AG08395 (cell line): Measurements from ENCODE around the gene ADAMTSL4.
"Not testable (repeated sequence)": the region's sequence is repeated elsewhere in the genome, so short reads cannot be mapped to it uniquely, and the experiment has no call there.

ENCODE experiments used
- DNase-seq: peaks from one replicate; pipeline ENCODE4 v3.0.0; 2012; ENCODE audit warnings: mixed read lengths, low spot score

Gene ADAMTSL4

DNA sequence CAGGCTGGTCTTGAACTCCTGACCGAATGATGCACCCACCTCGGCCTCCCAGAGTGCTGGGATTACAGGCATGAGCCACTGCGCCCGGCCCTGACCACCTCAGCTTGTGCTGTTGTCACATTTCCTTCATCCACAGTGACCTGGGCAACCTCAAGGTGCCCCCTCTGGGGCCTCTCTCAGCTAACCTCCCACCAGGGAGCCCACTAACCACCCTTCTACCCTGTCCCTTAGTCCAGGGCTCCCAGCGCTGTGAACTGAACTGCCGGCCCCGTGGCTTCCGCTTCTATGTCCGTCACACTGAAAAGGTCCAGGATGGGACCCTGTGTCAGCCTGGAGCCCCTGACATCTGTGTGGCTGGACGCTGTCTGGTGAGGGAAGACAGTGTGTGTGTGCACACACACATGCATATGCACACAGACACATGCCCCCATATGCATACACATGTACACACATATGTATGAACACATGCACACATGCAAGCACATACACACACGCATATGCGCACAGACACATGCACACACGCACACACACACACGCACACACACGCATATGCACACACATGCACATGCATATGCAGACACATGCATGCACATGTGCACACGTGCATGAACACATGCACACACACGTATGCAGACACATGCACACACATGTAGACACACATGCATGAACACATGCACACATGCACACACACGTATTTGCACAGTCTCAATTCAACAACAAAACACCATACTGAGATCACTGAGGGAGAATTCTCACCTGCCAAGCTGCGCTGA lies 6.2 kb downstream of the ADAMTSL4 start:
- no peak for DNase-seq

DNA sequence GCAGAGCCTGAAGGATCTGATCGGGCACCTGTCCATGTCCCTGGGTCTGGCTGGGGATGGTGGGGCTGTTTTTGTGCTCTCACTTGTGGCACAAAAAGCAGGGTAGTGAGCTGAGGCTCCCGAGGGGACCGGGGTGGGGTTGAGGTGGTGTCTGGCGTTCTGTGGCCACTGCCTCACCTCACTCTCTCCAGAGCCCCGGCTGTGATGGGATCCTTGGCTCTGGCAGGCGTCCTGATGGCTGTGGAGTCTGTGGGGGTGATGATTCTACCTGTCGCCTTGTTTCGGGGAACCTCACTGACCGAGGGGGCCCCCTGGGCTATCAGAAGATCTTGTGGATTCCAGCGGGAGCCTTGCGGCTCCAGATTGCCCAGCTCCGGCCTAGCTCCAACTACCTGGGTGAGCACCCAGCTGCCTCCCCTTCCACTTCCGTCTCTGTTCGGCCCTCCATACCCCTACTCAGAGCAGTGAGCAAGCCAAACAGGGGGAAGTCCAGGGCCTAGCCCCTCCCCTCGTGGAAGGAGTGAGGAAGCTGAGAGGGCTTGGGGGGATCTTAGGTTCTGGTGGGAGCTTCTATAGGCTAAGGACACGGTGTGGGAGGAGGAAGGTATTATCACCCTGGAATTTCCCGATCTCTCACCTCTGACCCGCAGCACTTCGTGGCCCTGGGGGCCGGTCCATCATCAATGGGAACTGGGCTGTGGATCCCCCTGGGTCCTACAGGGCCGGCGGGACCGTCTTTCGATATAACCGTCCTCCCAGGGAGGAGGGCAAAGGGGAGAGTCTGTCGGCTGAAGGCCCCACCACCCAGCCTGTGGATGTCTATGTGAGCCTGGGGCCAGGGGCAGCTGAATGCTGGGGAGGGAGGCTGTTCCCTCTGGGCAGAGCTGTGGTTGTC lies 7.0 kb downstream of the ADAMTSL4 start:
- no peak for DNase-seq

DNA sequence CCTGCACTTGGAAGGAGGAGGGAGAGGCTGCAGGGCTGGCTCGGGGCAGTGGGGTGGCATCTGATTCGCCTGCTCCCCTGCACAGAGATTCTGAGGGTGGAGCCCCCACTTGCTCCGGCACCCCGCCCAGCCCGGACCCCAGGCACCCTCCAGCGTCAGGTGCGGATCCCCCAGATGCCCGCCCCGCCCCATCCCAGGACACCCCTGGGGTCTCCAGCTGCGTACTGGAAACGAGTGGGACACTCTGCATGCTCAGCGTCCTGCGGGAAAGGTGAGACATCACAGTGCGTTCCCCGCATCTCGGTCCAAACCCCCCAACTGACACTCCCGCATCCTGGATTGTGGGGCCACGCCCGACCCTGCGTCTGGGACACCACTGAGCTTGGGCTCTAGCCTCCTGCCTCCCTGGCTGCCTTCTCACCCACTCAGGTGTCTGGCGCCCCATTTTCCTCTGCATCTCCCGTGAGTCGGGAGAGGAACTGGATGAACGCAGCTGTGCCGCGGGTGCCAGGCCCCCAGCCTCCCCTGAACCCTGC lies 7.9 kb downstream of the ADAMTSL4 start:
- no peak for DNase-seq

DNA sequence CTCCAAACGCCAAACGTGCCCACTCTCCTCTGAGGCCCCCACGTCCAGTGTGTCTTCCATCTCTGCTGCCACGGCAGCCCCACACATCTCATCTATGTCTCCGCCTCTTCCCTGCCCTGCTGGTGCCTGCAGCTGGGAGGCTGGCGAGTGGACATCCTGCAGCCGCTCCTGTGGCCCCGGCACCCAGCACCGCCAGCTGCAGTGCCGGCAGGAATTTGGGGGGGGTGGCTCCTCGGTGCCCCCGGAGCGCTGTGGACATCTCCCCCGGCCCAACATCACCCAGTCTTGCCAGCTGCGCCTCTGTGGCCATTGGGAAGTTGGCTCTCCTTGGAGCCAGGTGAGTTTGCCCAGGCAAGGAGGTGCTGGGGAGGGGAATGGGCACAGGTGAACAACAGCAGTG lies 8.6 kb downstream of the ADAMTSL4 start:
- no peak for DNase-seq

DNA sequence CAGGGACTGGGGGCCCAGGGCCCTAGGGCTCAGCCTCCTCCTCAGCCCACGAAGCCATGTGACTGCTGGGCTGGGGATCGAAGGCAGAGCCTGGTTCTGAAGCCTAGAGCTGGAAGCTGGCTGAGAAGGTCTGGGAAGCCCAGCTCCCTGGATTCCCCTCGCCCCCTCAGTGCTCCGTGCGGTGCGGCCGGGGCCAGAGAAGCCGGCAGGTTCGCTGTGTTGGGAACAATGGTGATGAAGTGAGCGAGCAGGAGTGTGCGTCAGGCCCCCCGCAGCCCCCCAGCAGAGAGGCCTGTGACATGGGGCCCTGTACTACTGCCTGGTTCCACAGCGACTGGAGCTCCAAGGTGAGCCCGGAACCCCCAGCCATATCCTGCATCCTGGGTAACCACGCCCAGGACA lies 9.1 kb downstream of the ADAMTSL4 start:
- DNase-seq = no peak

DNA sequence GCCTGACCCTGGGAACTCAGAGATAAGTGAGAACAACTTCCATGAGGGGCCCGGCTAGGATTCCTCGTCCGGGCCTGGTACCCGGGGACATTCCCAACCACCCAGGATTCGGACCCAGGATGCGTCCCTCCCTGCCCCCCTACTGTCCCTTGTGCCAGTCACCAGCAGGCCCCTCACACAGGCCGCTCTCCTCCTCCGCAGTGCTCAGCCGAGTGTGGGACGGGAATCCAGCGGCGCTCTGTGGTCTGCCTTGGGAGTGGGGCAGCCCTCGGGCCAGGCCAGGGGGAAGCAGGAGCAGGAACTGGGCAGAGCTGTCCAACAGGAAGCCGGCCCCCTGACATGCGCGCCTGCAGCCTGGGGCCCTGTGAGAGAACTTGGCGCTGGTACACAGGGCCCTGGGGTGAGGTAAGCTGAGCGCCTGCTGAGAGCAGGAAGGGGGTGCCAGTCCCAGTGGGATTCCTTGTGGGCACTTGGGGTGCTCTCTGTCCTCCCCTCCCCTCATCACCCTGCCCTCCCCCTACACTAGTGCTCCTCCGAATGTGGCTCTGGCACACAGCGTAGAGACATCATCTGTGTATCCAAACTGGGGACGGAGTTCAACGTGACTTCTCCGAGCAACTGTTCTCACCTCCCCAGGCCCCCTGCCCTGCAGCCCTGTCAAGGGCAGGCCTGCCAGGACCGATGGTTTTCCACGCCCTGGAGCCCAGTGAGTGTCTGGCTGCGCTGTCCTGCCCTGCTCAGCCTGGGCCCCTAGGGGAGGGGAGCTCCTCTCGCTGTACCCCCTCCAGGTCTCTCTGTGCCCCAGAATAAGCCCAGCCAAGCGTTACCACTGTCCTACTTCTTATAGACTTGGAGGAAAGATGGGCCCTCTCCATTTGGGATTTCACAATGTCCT lies 9.8 kb downstream of the ADAMTSL4 start:
- no peak for DNase-seq

DNA sequence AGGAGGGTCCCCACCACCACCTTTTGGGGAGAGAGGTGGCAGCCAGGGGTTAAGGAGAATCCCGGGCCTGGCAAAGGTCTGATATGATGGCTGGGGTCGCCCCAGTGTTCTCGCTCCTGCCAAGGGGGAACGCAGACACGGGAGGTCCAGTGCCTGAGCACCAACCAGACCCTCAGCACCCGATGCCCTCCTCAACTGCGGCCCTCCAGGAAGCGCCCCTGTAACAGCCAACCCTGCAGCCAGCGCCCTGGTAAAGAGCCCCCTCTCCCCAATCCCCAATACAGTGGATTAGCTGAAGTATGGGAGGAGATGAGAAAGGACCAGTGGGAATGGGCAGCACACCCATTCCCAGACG lies 10.4 kb downstream of the ADAMTSL4 start:
- DNase-seq = no peak

DNA sequence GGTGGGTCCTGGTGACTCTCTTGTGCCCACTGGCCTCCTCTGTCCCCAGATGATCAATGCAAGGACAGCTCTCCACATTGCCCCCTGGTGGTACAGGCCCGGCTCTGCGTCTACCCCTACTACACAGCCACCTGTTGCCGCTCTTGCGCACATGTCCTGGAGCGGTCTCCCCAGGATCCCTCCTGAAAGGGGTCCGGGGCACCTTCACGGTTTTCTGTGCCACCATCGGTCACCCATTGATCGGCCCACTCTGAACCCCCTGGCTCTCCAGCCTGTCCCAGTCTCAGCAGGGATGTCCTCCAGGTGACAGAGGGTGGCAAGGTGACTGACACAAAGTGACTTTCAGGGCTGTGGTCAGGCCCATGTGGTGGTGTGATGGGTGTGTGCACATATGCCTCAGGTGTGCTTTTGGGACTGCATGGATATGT lies 10.8 kb downstream of the ADAMTSL4 start:
- DNase-seq = peak; percentile 56

DNA sequence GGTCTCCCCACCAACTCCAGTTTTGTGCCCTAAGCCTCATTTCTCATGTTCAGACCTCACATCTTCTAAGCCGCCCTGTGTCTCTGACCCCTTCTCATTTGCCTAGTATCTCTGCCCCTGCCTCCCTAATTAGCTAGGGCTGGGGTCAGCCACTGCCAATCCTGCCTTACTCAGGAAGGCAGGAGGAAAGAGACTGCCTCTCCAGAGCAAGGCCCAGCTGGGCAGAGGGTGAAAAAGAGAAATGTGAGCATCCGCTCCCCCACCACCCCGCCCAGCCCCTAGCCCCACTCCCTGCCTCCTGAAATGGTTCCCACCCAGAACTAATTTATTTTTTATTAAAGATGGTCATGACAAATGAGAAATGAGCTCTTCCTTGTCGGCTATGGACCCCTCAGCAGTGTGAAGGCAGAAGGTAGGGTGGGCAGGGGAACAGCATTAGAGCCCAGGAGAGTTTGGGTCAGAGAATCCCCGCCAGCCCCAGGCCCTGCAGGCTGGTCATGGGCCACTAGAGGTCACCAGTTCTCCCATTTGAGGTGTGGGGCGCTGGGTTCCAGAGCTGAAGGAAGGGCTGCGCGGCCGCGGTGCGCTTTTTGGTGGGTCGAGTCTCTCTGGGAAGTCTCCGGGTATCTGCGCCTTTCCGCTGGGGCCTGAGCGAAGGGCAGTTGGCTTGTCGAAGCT lies 11.5 kb downstream of the ADAMTSL4 start:
- DNase-seq = peak; percentile 83

DNA sequence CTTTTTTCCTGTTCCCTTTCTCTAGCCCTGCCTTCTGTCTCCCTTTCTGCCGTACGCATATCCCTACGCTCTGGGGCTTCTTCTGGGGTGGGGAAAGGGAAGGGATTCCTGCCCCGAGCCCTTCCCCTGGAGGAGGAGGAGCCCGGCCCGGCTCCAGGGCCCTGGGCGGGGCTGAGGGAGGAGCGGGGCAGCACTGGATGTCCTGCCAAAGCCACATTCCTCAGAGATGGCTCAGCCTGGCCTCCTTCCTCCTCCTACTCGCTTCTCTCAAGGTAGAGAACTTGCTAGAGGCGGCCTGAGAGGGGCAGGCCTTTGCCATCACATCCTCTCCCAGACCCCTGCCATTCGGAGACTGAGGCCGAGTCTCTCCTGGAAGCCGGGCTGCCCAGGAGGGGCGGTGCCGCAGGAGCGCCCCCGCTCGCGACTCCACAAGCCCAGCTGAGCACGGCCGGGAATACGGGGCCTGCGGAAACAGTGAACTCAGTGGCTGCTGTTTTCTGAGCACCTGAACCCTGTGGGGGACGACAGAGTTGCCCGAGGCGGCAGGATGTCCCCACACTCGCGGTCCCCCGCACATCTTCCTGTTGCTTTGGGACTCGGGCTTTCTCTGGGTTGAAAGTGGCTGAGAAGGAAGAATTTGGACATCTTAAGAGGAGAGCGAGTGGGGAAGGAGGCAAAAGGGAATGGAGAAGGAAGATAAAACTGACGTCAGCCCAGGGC lies 12.2 kb downstream of the ADAMTSL4 start:
- peak; percentile 96 for DNase-seq

DNA sequence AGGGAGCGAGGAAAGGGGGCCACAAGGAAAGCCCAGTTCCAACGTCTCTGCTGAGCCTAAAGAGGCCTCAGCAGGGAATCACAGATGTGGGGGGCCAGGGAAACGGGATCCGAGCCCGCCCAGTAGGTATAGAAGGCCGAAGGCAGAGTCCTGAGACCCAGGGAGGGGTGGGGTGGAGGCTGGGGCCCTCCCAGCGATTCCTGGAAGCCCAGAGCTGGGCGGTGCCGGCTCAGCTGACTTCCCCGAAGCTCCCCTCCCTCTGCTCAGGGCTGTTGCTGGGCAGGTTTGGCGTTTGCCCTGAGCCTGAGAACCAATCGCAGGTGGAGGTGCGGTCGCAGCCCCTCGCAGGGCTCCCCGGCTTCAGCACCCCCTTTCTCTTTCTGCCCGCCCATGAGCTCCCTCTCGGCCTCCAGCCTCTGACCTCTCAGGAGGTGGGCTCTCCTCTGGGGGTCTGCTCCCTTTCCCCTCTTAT lies 12.8 kb downstream of the ADAMTSL4 start:
- DNase-seq = peak; percentile 88

DNA sequence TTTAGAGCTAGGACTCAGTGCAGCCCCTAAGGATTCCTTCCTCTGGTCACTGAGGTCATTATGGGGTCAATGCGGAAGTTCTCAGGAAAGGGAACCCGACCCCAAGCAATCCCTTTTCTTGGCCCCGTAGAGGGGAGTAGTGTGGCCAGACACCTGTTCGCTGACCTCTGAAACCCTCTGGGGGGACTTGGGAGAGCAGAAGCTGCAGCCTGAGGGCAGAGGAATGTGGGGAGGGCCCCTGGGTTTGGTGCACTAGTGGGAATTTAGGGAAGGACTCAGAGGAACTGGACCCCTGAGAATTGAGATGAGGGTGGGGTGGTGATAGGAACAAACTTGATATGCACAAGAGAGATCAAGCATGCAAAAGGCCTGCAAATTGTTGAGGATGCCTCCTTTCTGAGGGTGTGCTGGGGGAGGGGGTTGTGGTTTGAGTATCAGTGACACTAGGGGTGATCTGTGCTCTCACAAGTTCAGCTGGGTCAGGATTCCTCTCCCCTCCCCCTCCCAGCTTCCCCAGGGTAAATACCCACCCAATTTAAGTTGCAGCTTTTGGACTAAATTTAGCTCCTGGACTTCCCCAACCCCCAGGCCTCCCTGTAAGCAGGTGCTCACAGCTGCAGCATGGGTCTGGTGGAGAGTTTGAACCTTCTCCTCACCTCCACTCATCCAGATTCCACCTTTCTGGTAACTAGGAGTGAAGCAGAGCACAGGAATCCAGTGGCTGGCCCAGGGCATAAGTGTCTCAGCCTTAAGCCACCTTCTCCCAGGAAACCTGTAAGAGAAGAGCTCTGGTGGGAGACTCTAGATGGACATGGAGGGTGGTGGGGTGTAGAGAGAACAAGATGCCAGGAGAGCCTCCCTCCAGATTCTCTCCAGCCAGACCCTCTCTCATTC lies 13.5 kb downstream of the ADAMTSL4 start:
- no peak for DNase-seq

DNA sequence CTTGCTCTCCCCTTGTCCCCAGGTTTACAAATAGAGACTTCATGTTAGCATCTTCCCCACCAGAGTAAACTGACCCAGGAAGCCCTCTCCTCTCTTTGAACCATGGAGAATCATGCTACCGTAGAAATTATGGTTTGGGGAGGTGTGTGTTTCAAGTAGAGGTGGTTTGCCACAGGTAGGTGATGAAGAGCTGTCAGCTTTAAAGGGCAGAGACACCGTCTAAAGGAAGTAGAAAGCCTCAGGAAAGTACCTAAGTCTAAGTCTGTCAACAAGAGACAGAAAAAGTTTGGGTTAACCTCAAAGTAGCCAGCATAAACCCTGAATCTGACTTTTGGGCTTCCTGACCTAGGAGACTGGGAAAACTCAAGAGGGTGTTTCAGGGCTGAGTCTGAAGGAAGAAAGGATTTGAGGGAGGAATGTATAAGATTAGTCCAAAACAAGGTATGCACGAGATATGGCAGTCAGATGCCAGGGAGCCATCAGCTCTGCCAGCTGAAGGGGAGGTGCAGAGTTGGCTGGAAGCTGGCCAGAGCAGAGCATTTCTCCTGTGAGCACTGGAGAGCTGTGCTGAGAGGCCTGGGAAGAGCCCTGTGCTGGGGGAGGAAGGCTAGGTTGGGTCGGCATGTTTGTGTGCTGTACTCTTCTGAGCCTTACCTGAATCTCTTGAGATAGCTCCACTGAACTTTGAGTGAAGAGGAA lies 14.3 kb downstream of the ADAMTSL4 start:
- DNase-seq = no peak

DNA sequence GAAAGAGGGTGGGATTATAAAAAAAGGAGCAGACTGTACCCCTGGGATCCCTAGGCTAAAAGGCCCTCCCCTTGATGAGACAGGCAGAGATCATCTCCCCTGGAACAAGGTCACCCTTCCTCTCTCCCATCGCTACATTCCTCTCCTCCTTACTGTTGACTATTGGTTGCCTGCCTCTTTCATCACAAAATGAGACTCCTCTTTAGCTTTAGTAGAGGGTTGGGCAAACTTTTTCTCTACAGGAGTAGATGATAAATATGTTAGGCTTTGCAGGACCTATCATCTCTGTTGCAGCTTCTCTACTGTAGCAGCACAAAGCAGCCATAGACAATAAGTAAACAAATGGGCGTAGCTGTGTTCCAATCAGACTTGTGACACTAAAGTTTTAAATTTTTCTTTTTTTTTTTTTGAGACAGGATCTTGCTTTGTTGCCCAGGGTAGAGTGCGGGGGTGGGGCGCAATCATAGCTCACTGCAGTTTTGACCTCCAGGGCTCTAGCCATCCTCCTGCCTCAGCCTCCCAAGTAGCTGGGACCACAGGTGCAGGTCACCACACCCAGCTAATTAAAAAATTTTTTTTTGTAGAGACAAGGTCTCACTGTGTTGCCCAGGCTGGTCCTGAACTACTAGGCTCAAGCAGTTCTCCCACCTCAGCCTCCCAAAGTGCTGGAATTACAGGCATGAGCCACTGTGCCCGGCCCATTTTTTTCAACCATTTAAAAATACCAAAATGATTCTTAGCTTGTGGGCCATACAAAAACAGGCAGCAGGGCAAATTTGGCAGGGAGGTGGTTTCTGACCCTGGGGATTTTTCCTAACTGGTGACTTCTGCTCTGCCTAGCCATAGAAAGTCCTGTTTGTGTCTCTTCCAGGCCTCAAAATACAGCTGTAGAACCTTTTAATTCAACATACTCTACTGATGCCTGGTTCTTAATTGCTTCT lies 15.1 kb downstream of the ADAMTSL4 start:
- DNase-seq = no peak

DNA sequence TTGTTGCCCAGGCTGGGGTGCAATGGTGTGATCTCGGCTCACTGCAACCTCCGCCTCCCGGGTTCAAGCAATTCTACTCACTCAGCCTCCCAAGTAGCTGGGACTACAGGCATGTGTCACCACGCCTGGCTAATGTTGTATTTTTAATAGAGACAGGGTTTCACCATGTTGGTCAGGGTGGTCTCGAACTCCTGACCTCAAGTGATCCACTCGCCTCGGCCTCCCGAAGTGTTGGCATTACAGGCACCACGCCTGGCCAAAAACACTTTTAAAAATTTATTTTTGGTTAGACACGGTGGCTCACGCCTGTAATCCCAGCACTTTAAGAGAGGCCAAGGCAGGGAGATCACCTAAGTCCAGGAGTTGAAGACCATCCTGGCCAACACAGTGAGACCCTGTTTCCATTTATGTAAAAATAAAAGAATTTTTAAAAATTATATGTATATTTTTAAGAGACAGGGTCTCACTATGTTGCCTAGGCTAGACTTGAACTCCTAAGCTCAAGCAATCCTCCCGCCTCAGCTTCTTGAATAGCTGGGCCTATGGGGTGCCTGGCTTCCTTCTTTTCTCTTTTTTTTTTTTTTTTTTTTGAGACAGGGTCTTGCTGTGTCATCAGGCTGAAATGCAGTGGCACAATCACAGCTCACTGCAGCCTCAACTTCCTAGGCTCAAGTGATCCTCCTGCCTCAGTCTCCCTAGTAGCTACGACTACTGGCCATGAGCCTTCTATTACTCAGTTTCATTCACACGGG lies 16.2 kb downstream of the ADAMTSL4 start:
- DNase-seq = not testable (repeated sequence)

DNA sequence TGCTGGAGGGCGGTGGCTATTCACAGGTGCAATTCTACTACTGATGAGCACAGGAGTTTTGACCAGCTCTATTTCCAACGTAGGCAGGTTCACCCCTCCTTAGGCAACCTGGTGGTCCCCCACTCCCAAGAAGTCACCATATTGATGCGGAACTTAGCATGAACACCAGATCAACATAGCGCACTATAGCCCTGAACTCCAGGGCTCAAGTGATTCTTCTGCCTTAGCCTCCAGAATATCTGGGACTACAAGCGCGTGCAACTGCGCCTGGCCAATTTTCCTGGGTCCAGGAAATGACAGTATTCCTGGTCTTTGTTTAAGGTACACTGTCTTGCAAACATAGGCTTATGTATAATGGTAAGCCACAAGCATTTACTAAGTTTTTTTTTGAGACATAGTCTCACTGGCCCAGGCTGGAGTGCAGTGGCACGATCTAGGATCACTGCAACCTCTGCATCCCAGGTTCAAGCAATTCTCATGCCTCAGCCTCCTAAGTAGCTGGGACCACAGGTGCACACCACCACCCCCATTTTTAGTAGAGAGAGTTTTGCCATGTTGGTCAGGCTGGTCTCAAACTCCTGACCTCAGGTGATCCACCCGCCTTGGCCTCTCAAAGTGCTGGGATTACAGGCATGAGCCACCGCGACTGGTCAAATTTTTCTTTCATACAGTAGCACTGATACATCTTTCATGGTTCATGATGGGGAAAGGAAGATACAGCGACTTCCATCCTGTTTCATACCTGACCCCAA lies 17.6 kb downstream of the ADAMTSL4 start:
- no peak for DNase-seq
